Measurements from ENCODE around the gene REC114. TPM values are rescaled to one million over a fixed set of nuclear protein-coding genes. Genes with fewer than 3 reads are reported as not detected.
"Not testable (repeated sequence)": the region's sequence is repeated elsewhere in the genome, so short reads cannot be mapped to it uniquely, and the experiment has no call there.

Gene REC114
- polyA plus RNA-seq, 1 donor (not counting 4 experiments of a cell fraction or from before 2014, with no cell fraction given) = not detected

DNA sequence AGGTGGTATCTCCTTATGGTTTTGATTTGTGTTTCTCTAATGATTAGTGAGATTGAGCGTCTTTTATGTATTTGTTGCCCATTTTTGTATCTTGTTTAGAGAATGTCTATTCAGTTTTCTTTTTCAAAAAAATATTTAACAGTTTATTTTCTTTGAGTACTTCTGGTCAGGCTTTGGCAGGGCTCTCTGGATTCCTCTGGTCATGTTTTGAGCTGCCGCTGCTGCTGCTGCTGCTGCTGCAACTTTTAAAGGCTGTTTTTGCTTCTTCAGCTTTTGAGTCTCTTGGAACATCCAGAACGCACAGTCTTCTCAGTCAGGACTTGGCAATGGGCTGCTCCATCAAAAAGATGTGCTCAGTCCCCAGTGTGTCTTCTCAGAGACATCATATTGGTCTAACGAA is 40.1 kb downstream of the REC114 start:
- Histone ChIP-seq H3K9me3 (ENCODE audit: control insufficient read depth, low read depth, low read length) (no peaks in the 10 kb centered on the region), H2AFZ (ENCODE audit: control insufficient read depth, low read length) (no peak overlapping the region), H3K4me2 (ENCODE audit: control insufficient read depth, extremely low read depth, insufficient read depth, low read depth, low read length) (no peak overlapping the region), H3K9me1 (ENCODE audit: control insufficient read depth, extremely low read depth, insufficient read depth, low read length) (no peaks in the 10 kb centered on the region), H3K36me3 (ENCODE audit: control insufficient read depth in 2 of 2, extremely low read depth in 1 of 2, insufficient read depth in 2 of 2, low read length in 2 of 2) (no peaks in the 10 kb centered on the region), H3K79me2 (ENCODE audit: control insufficient read depth, insufficient read depth, low read length) (no peaks in the 10 kb centered on the region), H4K20me1 (ENCODE audit: control insufficient read depth, extremely low read depth, insufficient read depth, low read length) (no peaks in the 10 kb centered on the region), H3K27me3 (ENCODE audit: control insufficient read depth, extremely low read depth, insufficient read depth, low read length) (peaks cover 4% of the 10 kb centered on the region), H3K27ac (ENCODE audit: control insufficient read depth, insufficient read depth, low read length) (no peak overlapping the region), H3K4me3 (ENCODE audit: control insufficient read depth in 2 of 3, extremely low read depth in 1 of 3, insufficient read depth in 2 of 3, low read depth in 1 of 3, low read length in 3 of 3) (no peak overlapping the region), H3K4me1 (ENCODE audit: control insufficient read depth, extremely low read depth, insufficient read depth, low read length) (no peaks in the 10 kb centered on the region), H3K9ac (ENCODE audit: control insufficient read depth, extremely low read depth, insufficient read depth, low read length) (no peak overlapping the region)
- FAIRE-seq (no peak), DNase-seq (ENCODE audit: low read depth, low spot score) (no peak)
- dilution Hi-C loops (cut with MboI; ENCODE audit: extremely low pct_ligation_motif_present, low sequenced_read_pairs) = no loop called here
- TF ChIP-seq, protein P1, sequence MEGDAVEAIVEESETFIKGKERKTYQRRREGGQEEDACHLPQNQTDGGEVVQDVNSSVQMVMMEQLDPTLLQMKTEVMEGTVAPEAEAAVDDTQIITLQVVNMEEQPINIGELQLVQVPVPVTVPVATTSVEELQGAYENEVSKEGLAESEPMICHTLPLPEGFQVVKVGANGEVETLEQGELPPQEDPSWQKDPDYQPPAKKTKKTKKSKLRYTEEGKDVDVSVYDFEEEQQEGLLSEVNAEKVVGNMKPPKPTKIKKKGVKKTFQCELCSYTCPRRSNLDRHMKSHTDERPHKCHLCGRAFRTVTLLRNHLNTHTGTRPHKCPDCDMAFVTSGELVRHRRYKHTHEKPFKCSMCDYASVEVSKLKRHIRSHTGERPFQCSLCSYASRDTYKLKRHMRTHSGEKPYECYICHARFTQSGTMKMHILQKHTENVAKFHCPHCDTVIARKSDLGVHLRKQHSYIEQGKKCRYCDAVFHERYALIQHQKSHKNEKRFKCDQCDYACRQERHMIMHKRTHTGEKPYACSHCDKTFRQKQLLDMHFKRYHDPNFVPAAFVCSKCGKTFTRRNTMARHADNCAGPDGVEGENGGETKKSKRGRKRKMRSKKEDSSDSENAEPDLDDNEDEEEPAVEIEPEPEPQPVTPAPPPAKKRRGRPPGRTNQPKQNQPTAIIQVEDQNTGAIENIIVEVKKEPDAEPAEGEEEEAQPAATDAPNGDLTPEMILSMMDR (optimal IDR thresholded peaks at IDR 0.05 in 1 of 3, IDR thresholded peaks at IDR 0.05 in 1 of 3, conservative IDR thresholded peaks at IDR 0.05 in 1 of 3; ENCODE audit: extremely low read depth in 1 of 3, insufficient read depth in 2 of 3, low read length in 3 of 3) = no peak
- no peak for TF ChIP-seq EZH2 (IDR thresholded peaks at IDR 0.05; ENCODE audit: low read length)

DNA sequence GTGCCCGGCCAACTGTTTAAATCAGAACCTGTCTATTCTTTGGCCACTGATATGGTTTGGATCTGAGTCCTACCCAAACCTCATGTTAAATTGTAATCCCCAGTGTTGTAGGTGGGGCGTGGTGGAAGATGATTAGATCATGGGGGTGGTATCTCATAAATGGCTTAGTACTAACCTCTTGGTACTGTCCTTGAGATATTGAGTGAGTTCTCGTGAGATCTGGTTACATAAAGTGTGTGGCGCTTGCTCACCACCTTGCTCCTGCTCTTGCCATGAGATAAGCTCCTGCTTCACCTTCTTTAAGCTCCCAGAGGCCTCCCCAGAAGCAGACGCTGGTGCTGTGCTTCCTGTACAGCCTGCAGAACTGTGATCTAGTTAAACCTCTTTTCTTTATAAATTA is 42.4 kb downstream of the REC114 start:
- Histone ChIP-seq H3K4me2 (ENCODE audit: control insufficient read depth, extremely low read depth, insufficient read depth, low read depth, low read length) (no peak overlapping the region), H3K36me3 (ENCODE audit: control insufficient read depth in 2 of 2, extremely low read depth in 1 of 2, insufficient read depth in 2 of 2, low read length in 2 of 2) (no peaks in the 10 kb centered on the region), H3K27me3 (ENCODE audit: control insufficient read depth, extremely low read depth, insufficient read depth, low read length) (peaks cover 4% of the 10 kb centered on the region), H3K4me3 (ENCODE audit: control insufficient read depth in 2 of 3, extremely low read depth in 1 of 3, insufficient read depth in 2 of 3, low read depth in 1 of 3, low read length in 3 of 3) (no peak overlapping the region), H3K9ac (ENCODE audit: control insufficient read depth, extremely low read depth, insufficient read depth, low read length) (no peak overlapping the region), H3K79me2 (ENCODE audit: control insufficient read depth, insufficient read depth, low read length) (no peaks in the 10 kb centered on the region), H3K9me1 (ENCODE audit: control insufficient read depth, extremely low read depth, insufficient read depth, low read length) (no peaks in the 10 kb centered on the region), H4K20me1 (ENCODE audit: control insufficient read depth, extremely low read depth, insufficient read depth, low read length) (no peaks in the 10 kb centered on the region), H2AFZ (ENCODE audit: control insufficient read depth, low read length) (no peak overlapping the region), H3K27ac (ENCODE audit: control insufficient read depth, insufficient read depth, low read length) (no peak overlapping the region), H3K4me1 (ENCODE audit: control insufficient read depth, extremely low read depth, insufficient read depth, low read length) (no peaks in the 10 kb centered on the region), H3K9me3 (ENCODE audit: control insufficient read depth, low read depth, low read length) (no peaks in the 10 kb centered on the region)
- dilution Hi-C loops (cut with MboI; ENCODE audit: extremely low pct_ligation_motif_present, low sequenced_read_pairs) = no loop called here
- FAIRE-seq (no peak), DNase-seq (ENCODE audit: low read depth, low spot score) (no peak)
- TF ChIP-seq, protein P1 (optimal IDR thresholded peaks at IDR 0.05 in 1 of 3, IDR thresholded peaks at IDR 0.05 in 1 of 3, conservative IDR thresholded peaks at IDR 0.05 in 1 of 3; ENCODE audit: extremely low read depth in 1 of 3, insufficient read depth in 2 of 3, low read length in 3 of 3) = no peak
- TF ChIP-seq EZH2 (IDR thresholded peaks at IDR 0.05; ENCODE audit: low read length) = no peak

DNA sequence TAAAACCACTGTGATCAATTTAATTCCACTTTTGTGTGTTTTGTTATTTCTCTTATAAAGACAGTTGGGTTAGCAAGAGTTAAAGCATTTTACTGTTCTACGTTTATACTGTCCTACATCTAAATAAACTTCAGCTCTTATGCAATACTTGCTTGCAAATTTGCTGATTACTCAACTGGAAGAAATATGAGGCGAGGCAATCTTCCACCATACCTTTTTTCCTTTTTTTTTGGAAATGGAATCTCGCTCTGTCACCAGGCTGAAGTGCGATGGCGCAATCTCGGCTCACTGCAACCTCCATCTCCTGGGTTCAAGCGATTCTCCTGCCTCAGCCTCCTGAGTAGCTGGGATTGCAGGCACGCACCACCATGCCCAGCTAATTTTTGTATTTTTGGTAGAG is 42.9 kb downstream of the REC114 start:
- H2AFZ ChIP-seq (ENCODE audit: control insufficient read depth, low read length); H3K4me3 ChIP-seq (ENCODE audit: control insufficient read depth in 2 of 3, extremely low read depth in 1 of 3, insufficient read depth in 2 of 3, low read depth in 1 of 3, low read length in 3 of 3); H3K4me1 ChIP-seq (ENCODE audit: control insufficient read depth, extremely low read depth, insufficient read depth, low read length); H3K27me3 ChIP-seq (ENCODE audit: control insufficient read depth, extremely low read depth, insufficient read depth, low read length); H3K9me3 ChIP-seq (ENCODE audit: control insufficient read depth, low read depth, low read length); H3K27ac ChIP-seq (ENCODE audit: control insufficient read depth, insufficient read depth, low read length); H4K20me1 ChIP-seq (ENCODE audit: control insufficient read depth, extremely low read depth, insufficient read depth, low read length); FAIRE-seq; H3K9me1 ChIP-seq (ENCODE audit: control insufficient read depth, extremely low read depth, insufficient read depth, low read length); H3K4me2 ChIP-seq (ENCODE audit: control insufficient read depth, extremely low read depth, insufficient read depth, low read depth, low read length); DNase-seq (ENCODE audit: low read depth, low spot score); H3K9ac ChIP-seq (ENCODE audit: control insufficient read depth, extremely low read depth, insufficient read depth, low read length); H3K79me2 ChIP-seq (ENCODE audit: control insufficient read depth, insufficient read depth, low read length); dilution Hi-C loops (cut with MboI; ENCODE audit: extremely low pct_ligation_motif_present, low sequenced_read_pairs); H3K36me3 ChIP-seq (ENCODE audit: control insufficient read depth in 2 of 2, extremely low read depth in 1 of 2, insufficient read depth in 2 of 2, low read length in 2 of 2): not testable (repeated sequence)
